ENCODE data around the gene TFRC.

DNA sequence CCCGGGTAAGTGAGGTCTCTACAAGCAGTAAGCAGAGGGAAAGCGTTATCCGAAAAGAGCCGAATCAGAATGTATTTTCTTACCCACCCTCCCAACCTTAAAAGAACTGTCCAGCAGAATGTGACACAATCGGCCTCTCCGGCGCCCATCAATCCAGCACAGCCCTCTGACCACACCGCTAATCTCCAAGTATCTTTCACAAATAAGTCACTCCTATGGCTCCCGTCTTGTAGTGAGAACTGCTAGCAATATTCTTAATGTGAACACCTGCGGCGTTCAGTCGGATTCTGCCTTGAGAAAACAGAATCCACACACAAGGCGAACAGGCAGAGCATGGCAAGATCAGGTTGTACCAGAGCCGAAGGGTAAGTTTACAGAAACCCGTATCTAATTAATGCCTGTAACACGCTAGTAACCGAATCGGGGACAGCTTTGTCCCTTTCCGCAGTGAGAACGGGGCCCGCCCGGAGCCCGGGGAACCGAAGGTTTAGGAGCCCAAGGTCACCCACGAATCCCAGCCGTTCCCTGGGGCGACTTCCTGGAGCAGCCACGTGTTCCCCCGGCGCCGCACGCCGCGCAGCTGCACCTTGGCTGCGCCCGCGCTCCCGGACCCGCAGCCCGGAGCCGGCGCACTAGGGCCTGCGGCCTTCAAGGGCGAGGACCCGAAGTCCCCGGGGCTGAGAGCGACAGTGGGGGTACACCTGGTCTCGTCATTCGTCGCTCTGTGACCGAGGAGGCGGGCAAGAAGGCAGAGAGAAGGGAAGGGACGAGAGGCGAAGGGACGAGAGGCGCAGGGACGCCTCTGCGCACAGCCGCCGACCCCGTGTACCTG lies 672 bp downstream of the TFRC start:
- TF ChIP-seq, protein P1, sequence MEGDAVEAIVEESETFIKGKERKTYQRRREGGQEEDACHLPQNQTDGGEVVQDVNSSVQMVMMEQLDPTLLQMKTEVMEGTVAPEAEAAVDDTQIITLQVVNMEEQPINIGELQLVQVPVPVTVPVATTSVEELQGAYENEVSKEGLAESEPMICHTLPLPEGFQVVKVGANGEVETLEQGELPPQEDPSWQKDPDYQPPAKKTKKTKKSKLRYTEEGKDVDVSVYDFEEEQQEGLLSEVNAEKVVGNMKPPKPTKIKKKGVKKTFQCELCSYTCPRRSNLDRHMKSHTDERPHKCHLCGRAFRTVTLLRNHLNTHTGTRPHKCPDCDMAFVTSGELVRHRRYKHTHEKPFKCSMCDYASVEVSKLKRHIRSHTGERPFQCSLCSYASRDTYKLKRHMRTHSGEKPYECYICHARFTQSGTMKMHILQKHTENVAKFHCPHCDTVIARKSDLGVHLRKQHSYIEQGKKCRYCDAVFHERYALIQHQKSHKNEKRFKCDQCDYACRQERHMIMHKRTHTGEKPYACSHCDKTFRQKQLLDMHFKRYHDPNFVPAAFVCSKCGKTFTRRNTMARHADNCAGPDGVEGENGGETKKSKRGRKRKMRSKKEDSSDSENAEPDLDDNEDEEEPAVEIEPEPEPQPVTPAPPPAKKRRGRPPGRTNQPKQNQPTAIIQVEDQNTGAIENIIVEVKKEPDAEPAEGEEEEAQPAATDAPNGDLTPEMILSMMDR (IDR thresholded peaks at IDR 0.05; ENCODE audit: low read depth, low read length), result no peak
- TF ChIP-seq POLR2A (IDR thresholded peaks at IDR 0.05; ENCODE audit: extremely low read depth, insufficient read length), result no peak
- TF ChIP-seq, protein P2, sequence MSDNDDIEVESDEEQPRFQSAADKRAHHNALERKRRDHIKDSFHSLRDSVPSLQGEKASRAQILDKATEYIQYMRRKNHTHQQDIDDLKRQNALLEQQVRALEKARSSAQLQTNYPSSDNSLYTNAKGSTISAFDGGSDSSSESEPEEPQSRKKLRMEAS (IDR thresholded peaks at IDR 0.05; ENCODE audit: low read depth, low read length), result peak; percentile 97

All from NB4 (cell line).